HS-27A (cell line): ENCODE results near the gene PTK7.
"Not testable (repeated sequence)": the region's sequence is repeated elsewhere in the genome, so short reads cannot be mapped to it uniquely, and the experiment has no call there.

ENCODE experiments used
- DNase-seq: peaks from one replicate; pipeline ENCODE4 v3.0.0-alpha.2; 2012; ENCODE audit warnings: low read depth, missing footprints

PTK7 gene

GRCh38 chr6:43075670-43076463 lies at the start of gene PTK7:
TSS of gene PTK7 (plus strand) at chr6:43076314. CDS start at chr6:43076489, 175 bp downstream.
- no peak for DNase-seq

- no peak for DNase-seq
These were observed 49.7 kb upstream of the PTK7 start for GRCh38 chr6:43026365-43026764.

- DNase-seq: no peak
These were observed 47.0 kb upstream of the PTK7 start for GRCh38 chr6:43029120-43029519.

- no peak for DNase-seq
These were observed 43.8 kb upstream of the PTK7 start for GRCh38 chr6:43032326-43032725.

- no peak for DNase-seq
These were observed 42.5 kb upstream of the PTK7 start for GRCh38 chr6:43033496-43034189.

- no peak for DNase-seq
These were observed 42.0 kb upstream of the PTK7 start for GRCh38 chr6:43034190-43034525.

- DNase-seq: no peak
These were observed 40.5 kb upstream of the PTK7 start for GRCh38 chr6:43035495-43036194.

GRCh38 chr6:43036712-43037111 lies 39.4 kb upstream of the PTK7 start:
- no peak for DNase-seq

- no peak for DNase-seq
These were observed 38.9 kb upstream of the PTK7 start for GRCh38 chr6:43037197-43037596.

- DNase-seq: no peak
These were observed 38.4 kb upstream of the PTK7 start for GRCh38 chr6:43037706-43038105.

GRCh38 chr6:43038727-43039126 lies 37.4 kb upstream of the PTK7 start:
- DNase-seq: no peak

- no peak for DNase-seq
These were observed 35.4 kb upstream of the PTK7 start for GRCh38 chr6:43040542-43041257.

- not testable (repeated sequence) for DNase-seq
These were observed 34.6 kb upstream of the PTK7 start for GRCh38 chr6:43041475-43041874.

- DNase-seq: no peak
These were observed 32.8 kb upstream of the PTK7 start for GRCh38 chr6:43043310-43043709.

GRCh38 chr6:43045371-43045930 lies 30.7 kb upstream of the PTK7 start:
- DNase-seq: no peak

- no peak for DNase-seq
These were observed 28.1 kb upstream of the PTK7 start for GRCh38 chr6:43047998-43048397.

- no peak for DNase-seq
These were observed 25.1 kb upstream of the PTK7 start for GRCh38 chr6:43050981-43051380.

GRCh38 chr6:43052225-43052841 lies 23.8 kb upstream of the PTK7 start:
- no peak for DNase-seq

GRCh38 chr6:43052842-43053544 lies 23.1 kb upstream of the PTK7 start:
- no peak for DNase-seq

GRCh38 chr6:43053545-43054205 lies 22.4 kb upstream of the PTK7 start, which contains the start of gene CUL7:
TSS of gene CUL7 (minus strand) at chr6:43053851. CDS start at chr6:43052788, 1,063 bp downstream.
- peak; percentile 86 for DNase-seq
